Motor neuron (in vitro differentiated cells): ENCODE results near the gene EFR3B. TPM values are rescaled to one million over a fixed set of nuclear protein-coding genes. Genes with fewer than 3 reads are reported as not detected.
A peak's percentile ranks its signal among the peaks of the same experiment; 100 is the strongest.
"Not testable (repeated sequence)": the region's sequence is repeated elsewhere in the genome, so short reads cannot be mapped to it uniquely, and the experiment has no call there.

ENCODE experiments used
- ATAC-seq, 8 experiments: fragments of 200-7000 bp; cut with Tn5 transposase; replicated peaks in 6 of 8; 2 replicates each; pipeline ENCODE4 v1.8.0; 2021; ENCODE audit warnings: mild to moderate bottlenecking in 8 of 8, moderate library complexity in 8 of 8
- H3K27ac ChIP-seq, 2 donors: fragments of 250-450 bp; sonication (Bioruptor Pico); 2 replicates each; pipeline ENCODE4 v1.9.0; 2021; ENCODE audit warnings: antibody characterized with exemption in 2 of 2, mild to moderate bottlenecking in 2 of 2, moderate library complexity in 1 of 2
- H3K4me1 ChIP-seq, 2 donors: fragments of 250-450 bp; sonication (Bioruptor Pico); replicated peaks in 1 of 2; 2 replicates each; pipeline ENCODE4 v1.6.1; 2021; ENCODE audit warnings: antibody characterized with exemption in 2 of 2, mild to moderate bottlenecking in 2 of 2, moderate library complexity in 1 of 2
- H3K4me3 ChIP-seq, 5 donors: fragments of 250-450 bp; sonication (Bioruptor Pico); 2 replicates each; pipeline ENCODE4 v1.9.0; 2021; ENCODE audit warnings: antibody characterized with exemption in 5 of 5, mild to moderate bottlenecking in 5 of 5, moderate library complexity in 4 of 5
- WGBS, 10 experiments: fragments of 450-650 bp; shearing (Covaris generic); methylation state at CpG; one replicate each; pipeline ENCODE4 v1.0.0; 2022; 5-methylcytosine and 5-hydroxymethylcytosine counted together
- in situ Hi-C, 9 experiments: fragments of 400-800 bp; cut with MboI; loops; one replicate each; pipeline ENCODE4 v1.15.0; 2021; ENCODE audit warnings: low sequenced_read_pairs in 9 of 9, low pct_unique_long_range_greater_than_20kb in 2 of 9; ENCODE audit not compliant: unreplicated experiment in 9 of 9
- total RNA-seq, 8 experiments: library from RNA; unstranded; fragments of 300-600 nt; gene quantifications; 2 replicates each; pipeline versions ENCODE4 v1.2.3 to v1.2.4, GENCODE V29; 2022

The EFR3B gene, protein sequence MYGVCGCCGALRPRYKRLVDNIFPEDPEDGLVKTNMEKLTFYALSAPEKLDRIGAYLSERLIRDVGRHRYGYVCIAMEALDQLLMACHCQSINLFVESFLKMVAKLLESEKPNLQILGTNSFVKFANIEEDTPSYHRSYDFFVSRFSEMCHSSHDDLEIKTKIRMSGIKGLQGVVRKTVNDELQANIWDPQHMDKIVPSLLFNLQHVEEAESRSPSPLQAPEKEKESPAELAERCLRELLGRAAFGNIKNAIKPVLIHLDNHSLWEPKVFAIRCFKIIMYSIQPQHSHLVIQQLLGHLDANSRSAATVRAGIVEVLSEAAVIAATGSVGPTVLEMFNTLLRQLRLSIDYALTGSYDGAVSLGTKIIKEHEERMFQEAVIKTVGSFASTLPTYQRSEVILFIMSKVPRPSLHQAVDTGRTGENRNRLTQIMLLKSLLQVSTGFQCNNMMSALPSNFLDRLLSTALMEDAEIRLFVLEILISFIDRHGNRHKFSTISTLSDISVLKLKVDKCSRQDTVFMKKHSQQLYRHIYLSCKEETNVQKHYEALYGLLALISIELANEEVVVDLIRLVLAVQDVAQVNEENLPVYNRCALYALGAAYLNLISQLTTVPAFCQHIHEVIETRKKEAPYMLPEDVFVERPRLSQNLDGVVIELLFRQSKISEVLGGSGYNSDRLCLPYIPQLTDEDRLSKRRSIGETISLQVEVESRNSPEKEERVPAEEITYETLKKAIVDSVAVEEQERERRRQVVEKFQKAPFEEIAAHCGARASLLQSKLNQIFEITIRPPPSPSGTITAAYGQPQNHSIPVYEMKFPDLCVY
- total RNA-seq = 10 to 100 TPM; 12.3 to 30.7 (median 21.1) TPM

DNA sequence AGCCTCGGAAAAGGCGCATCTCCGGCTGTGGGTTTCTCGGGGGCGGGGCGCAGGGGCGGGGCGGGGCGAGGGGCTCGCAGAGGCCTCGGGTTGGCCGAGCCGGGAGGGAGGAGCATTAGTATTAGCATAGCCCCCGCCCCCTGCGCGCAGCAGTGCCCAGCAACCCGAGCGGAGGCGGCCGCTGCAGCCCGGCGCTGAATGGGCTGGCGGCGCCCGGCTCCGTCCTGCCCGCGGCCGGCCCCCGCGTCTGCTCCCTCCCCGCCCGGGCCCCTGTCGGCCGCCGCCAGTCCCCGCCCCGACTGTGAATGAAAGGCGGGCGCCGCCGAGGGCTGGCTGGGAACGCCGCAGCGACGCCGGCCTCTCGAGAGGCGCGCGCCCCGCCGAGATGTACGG is at the start of gene EFR3B:
EFR3B (plus strand) TSS at position 149 of the 393 bp plus-strand sequence; CDS start at position 386, 237 bp downstream.
- Histone ChIP-seq H3K27ac (peak within 1 kb of the TSS; percentile 57 to 83), H3K4me1 (peaks cover 11 to 12% of the 10 kb centered on the region in 2 donors), H3K4me3 (peak within 1 kb of the TSS; percentile 59 to 99 (median 66))
- ATAC-seq = peak; percentile 90 to 97 (median 94)
- in situ Hi-C loops = no loop called here
- no CpG with 5 or more reads among the region's 54 CpGs for WGBS, 10 experiments

GRCh38 chr2:24993406-24994145 is 48.3 kb upstream of the EFR3B start:
- peak in 2 of 8 experiments; percentile 34 to 52 for ATAC-seq
- in situ Hi-C loops = loop anchor here in 2 of 9 experiments (25.0 kb wide), 2 partner anchors 119 to 144 kb away; no protein-coding TSS in a partner anchor
- Histone ChIP-seq H3K4me1 (no peaks in the 10 kb centered on the region), H3K4me3 (no peak overlapping the region), H3K27ac (no peak overlapping the region)
- WGBS, 10 experiments = 8 to 89% (median 64%) methylated on average over 1 to 6 of the region's 6 CpGs

- ATAC-seq = no peak
- 9 to 88% (median 56%) methylated on average over 1 of the region's 1 CpG; no CpG with 5 or more reads in 2 of the 10 experiments for WGBS, 10 experiments
- in situ Hi-C loops = loop anchor here in 2 of 9 experiments (25.0 kb wide), 2 partner anchors 118 to 143 kb away; no protein-coding TSS in a partner anchor
- Histone ChIP-seq H3K4me1 (no peaks in the 10 kb centered on the region), H3K27ac (no peak overlapping the region), H3K4me3 (no peak overlapping the region)
Measured at GRCh38 chr2:24994146-24994724, 47.6 kb upstream of the EFR3B start.

GRCh38 chr2:24999097-24999496 is 42.8 kb upstream of the EFR3B start:
- ATAC-seq = not testable (repeated sequence)

DNA sequence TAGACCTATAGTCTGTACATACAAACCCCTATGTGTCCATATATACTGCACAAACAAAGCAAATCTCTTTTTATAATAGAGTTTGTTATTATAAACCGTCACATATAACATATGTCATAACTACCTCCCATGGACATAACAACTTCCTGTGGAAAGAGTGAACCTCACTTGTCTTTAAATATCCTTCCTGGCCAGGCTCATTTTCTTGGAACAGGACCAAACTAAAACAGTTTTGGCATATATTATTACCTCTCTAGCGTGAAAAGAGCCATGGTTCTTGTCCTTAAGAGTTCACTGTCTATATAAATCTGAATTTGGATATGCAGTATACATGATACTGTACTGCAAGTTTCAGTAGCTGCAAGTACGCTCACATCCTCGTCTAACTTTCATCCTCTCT is 41.8 kb upstream of the EFR3B start:
- H3K27ac ChIP-seq = no peak overlapping the region

More at GRCh38 chr2:24999097-24999496, 42.8 kb upstream of the EFR3B start:
- not testable (repeated sequence) for H3K27ac ChIP-seq, H3K4me3 ChIP-seq, H3K4me1 ChIP-seq
- in situ Hi-C loops = loop anchor here in 2 of 9 experiments (25.0 kb wide), 2 partner anchors 113 to 138 kb away; no protein-coding TSS in a partner anchor
- WGBS, 10 experiments = 50 to 83% (median 71%) methylated on average over 1 to 6 of the region's 8 CpGs; no CpG with 5 or more reads in 5 of the 10 experiments

DNA sequence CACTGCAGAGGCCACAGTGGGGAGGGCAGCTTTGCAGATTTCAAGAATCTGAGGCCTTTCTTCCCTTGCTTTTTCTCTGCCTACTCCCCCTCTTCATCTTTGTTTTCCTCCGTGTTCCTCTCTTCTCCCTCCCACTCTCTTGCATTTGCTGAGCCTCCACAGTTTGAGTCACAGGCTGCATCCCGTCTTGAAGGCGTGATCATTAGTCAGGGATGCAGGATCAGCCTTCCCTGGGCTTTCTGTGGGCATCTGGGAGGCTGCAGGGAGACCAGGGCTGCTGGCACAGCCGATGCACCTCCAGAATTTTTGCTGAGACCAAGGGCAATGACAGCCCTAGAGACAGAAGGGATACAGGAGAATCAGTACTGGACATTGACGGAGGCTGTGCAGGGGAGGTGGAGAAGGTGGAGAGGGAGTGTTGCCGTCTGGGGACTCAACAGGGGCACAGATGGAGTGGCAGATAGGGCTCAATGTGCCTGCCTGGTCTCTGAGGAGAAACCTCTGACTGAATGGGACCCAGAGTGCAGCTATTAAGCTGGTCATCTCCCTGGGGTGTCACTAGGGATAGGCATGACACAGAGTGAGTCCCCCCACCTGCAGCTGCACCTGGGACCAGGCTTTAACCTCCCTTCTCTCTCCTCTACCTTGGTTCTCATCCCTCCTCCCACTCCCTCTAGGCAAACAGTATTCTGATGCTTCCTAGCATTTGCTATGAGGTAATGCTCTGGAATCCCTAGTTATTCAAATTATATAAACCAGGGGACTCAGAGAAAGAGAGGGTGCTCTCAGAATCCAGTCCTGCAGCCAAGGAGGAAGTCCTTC is 41.2 kb upstream of the EFR3B start:
- in situ Hi-C loops = no loop called here
- Histone ChIP-seq H3K27ac (no peak overlapping the region), H3K4me3 (no peak overlapping the region), H3K4me1 (no peaks in the 10 kb centered on the region)
- WGBS, 10 experiments = 0 to 67% (median 25%) methylated on average over 1 to 4 of the region's 6 CpGs; no CpG with 5 or more reads in 3 of the 10 experiments
- peak in 4 of 8 experiments; percentile 65 to 82 (median 72) for ATAC-seq

More for the DNA sequence above, 41.8 kb upstream of the EFR3B start:
- in situ Hi-C loops = no loop called here
- 51 to 100% (median 80%) methylated on average over 1 to 4 of the region's 4 CpGs; no CpG with 5 or more reads in 1 of the 10 experiments for WGBS, 10 experiments
- no peak for ATAC-seq
- H3K4me1 ChIP-seq = no peaks in the 10 kb centered on the region
- H3K4me3 ChIP-seq = no peak overlapping the region

DNA sequence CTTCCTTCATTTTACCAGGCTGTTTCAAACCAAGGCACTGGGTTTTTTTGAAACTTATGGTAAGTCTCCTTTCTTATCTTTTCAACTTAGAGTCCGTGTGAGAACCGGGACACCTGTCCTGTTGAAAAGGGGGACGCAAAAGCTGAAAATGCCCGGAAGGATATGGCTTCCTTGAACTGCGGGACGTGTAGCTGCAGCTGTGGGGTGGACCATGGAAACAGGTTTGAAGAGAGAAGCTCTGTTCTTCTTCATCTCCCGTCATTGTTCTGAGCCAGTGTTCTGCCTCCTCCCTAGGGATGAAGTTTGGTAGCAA is 40.6 kb upstream of the EFR3B start:
- in situ Hi-C loops = no loop called here
- no peak overlapping the region for H3K4me3 ChIP-seq
- no peak for ATAC-seq
- no peaks in the 10 kb centered on the region for H3K4me1 ChIP-seq
- WGBS, 10 experiments = 86 to 98% (median 94%) methylated on average over 5 to 7 of the region's 7 CpGs; no CpG with 5 or more reads in 5 of the 10 experiments
- H3K27ac ChIP-seq = no peak overlapping the region

DNA sequence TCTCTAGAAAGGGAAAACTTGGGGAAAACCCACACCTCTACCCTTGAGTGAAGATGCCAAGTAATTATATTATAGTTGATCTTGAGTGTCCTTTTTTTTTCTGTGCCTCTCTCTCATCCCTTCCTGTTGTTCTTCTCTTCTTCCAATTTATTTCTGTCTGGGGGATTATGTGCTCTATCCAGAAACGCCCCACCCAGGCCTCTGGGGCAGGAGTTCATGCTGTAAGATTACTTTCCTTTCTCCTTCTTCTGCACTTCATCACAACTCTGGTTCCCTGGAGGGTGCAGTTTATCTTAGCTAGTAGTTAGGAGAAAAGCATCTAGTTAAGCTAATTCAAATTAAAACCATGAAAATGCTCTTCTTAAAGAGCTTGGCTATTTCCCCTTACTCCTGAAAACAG is 39.8 kb upstream of the EFR3B start:
- Histone ChIP-seq H3K4me3 (no peak overlapping the region), H3K4me1 (no peaks in the 10 kb centered on the region), H3K27ac (no peak overlapping the region)
- in situ Hi-C loops = no loop called here
- ATAC-seq = peak in 3 of 8 experiments; percentile 48 to 58 (median 50)
- WGBS, 10 experiments = 14 to 60% methylated on average over 1 of the region's 1 CpG; no CpG with 5 or more reads in 8 of the 10 experiments

DNA sequence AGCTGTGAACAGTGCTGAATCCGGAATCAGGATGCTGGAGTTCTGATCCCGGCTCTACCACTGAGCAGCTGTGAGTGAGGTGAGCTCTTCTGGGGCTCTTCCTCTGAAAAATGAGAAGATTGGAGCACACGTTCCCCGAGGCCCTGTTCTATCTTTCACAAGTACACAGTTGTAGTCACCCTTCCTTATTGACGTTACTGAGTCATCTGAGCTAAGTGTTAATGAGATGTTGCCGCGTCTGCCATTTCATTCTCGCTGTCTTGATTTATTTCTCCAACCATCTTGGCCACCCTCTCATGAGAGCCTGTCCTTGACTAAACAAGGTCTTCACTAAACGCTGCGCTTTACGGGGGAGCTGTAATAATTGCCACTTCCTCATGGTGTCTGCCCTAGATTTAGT is 31.9 kb upstream of the EFR3B start:
- ATAC-seq = peak in 6 of 8 experiments; percentile 40 to 97 (median 96)
- in situ Hi-C loops = no loop called here
- 27 to 73% (median 65%) methylated on average over 3 to 11 of the region's 11 CpGs; no CpG with 5 or more reads in 2 of the 10 experiments for WGBS, 10 experiments

DNA sequence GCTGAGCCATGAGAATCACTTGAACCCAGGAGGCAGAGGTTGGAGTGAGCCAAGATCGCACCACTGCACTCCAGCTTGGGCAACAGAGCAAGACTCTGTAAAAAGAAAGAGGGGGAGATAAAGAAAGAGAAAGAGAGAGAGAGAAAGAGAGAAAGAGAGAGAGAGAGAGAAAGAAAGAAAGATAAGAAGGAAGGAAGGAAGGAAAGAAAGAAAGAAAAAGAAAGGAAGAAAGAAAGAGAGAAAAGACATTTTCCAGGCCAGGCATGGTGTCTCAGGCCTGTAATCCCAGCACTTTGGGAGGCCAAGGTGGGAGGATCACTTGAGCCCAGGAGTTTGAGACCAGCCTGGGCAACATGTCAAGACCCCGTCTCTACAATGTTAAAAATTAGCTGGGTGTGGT is 30.5 kb upstream of the EFR3B start:
- ATAC-seq, H3K4me3 ChIP-seq, H3K27ac ChIP-seq, in situ Hi-C loops, H3K4me1 ChIP-seq: not testable (repeated sequence)
- 73 to 100% (median 100%) methylated on average over 1 to 2 of the region's 2 CpGs; no CpG with 5 or more reads in 1 of the 10 experiments for WGBS, 10 experiments

More for the DNA sequence above, 31.9 kb upstream of the EFR3B start:
- no peak overlapping the region for H3K27ac ChIP-seq
- H3K4me3 ChIP-seq = no peak overlapping the region
- H3K4me1 ChIP-seq = peaks cover 5 to 8% of the 10 kb centered on the region in 2 donors

GRCh38 chr2:25014631-25015030 is 27.2 kb upstream of the EFR3B start:
- in situ Hi-C loops = no loop called here
- ATAC-seq = no peak
- peaks cover 5 to 7% of the 10 kb centered on the region in 2 donors for H3K4me1 ChIP-seq
- H3K4me3 ChIP-seq = no peak overlapping the region
- WGBS, 10 experiments = 80 to 100% (median 100%) methylated on average over 1 to 5 of the region's 9 CpGs; no CpG with 5 or more reads in 2 of the 10 experiments
- no peak overlapping the region for H3K27ac ChIP-seq
